SK-N-SH (cell line): ENCODE data around the gene BRCA2. TPM values are rescaled to one million over a fixed set of nuclear protein-coding genes. Genes with fewer than 3 reads are reported as not detected.

Experiments
- CTCF ChIA-PET: fragments of 300-600, 350-600 bp; formaldehyde crosslinking; extraction: SDS; loops from one replicate; lab custom pipeline; 2021; lab: Yijun Ruan, JAX
- POLR2A ChIA-PET: fragments of 350-600 bp; sonication (Branson Sonifier 250); formaldehyde crosslinking; extraction: SDS; loops from one replicate; lab custom pipeline; 2020; ENCODE audit warnings: antibody characterized with exemption, inconsistent platforms; lab: Yijun Ruan, JAX
- DNase-seq: peaks from one replicate; pipeline ENCODE4 v3.0.0; 2012
- H2AFZ ChIP-seq: fragments of 200-600 bp; sonication (generic); 2 replicates; pipeline ENCODE4 v1.8.1; 2016; ENCODE audit warnings: antibody characterized with exemption, mild to moderate bottlenecking, low read depth
- H3F3A ChIP-seq: fragments of 200-600 bp; sonication (generic); replicated peaks from 2 replicates; pipeline ENCODE3; 2016; ENCODE audit warnings: antibody characterized with exemption, mild to moderate bottlenecking; ENCODE audit not compliant: insufficient read depth
- H3K27ac ChIP-seq, 2 experiments: fragments of 200-500 bp in 1 of 2; fragments of 200-600 bp in 1 of 2; sonication (Bioruptor generic) in 1 of 2; sonication (generic), shearing (Covaris generic) in 1 of 2; 2 replicates each; pipeline versions ENCODE4 v1.5.1 to v1.6.1; 2014 to 2016; ENCODE audit warnings: low read depth in 2 of 2, inconsistent platforms in 1 of 2, low read length in 1 of 2, mild to moderate bottlenecking in 1 of 2, mixed read lengths in 1 of 2
- H3K27me3 ChIP-seq: fragments of 200-600 bp; sonication (generic), shearing (Covaris generic); 2 replicates; pipeline ENCODE4 v1.6.1; 2016; ENCODE audit warnings: mixed run types; ENCODE audit not compliant: insufficient read depth
- H3K36me3 ChIP-seq, 2 experiments: fragments of 200-500 bp in 1 of 2; fragments of 200-600 bp in 1 of 2; sonication (Bioruptor generic) in 1 of 2; sonication (generic) in 1 of 2; replicated peaks in 1 of 2; 2 replicates each; pipeline versions ENCODE3 to v1.5.1; 2014 to 2016; ENCODE audit warnings: low read length in 1 of 2, mild to moderate bottlenecking in 1 of 2; ENCODE audit not compliant: insufficient read depth in 2 of 2, control insufficient read depth in 1 of 2
- H3K4me1 ChIP-seq, 2 experiments: fragments of 200-500 bp in 1 of 2; fragments of 200-600 bp in 1 of 2; sonication (Bioruptor generic) in 1 of 2; sonication (generic), shearing (Covaris generic) in 1 of 2; 2 replicates each; pipeline versions ENCODE4 v1.5.1 to v1.6.1; 2014 to 2016; ENCODE audit warnings: low read depth in 1 of 2, low read length in 1 of 2, mixed run types in 1 of 2; ENCODE audit not compliant: insufficient read depth in 2 of 2, control insufficient read depth in 1 of 2
- H3K4me2 ChIP-seq: fragments of 200-600 bp; sonication (generic), shearing (Covaris generic); 2 replicates; pipeline ENCODE4 v1.6.1; 2017; ENCODE audit warnings: mixed run types
- H3K4me3 ChIP-seq, 2 experiments: fragments of 200-500 bp in 1 of 2; fragments of 200-600 bp in 1 of 2; sonication (Bioruptor generic) in 1 of 2; sonication (generic), shearing (Covaris generic) in 1 of 2; 2 replicates each; pipeline versions ENCODE4 v1.5.1 to v1.8.1; 2014 to 2016; ENCODE audit warnings: low read depth in 2 of 2, inconsistent platforms in 1 of 2, low read length in 1 of 2, mild to moderate bottlenecking in 1 of 2, mixed read lengths in 1 of 2, moderate library complexity in 1 of 2
- H3K79me2 ChIP-seq: fragments of 200-600 bp; sonication (generic); 2 replicates; pipeline ENCODE4 v1.8.1; 2017; ENCODE audit warnings: mild to moderate bottlenecking; ENCODE audit not compliant: insufficient read depth
- H3K9ac ChIP-seq: fragments of 200-600 bp; sonication (generic); 2 replicates; pipeline ENCODE4 v1.6.1; 2017; ENCODE audit warnings: mixed run types
- H3K9me2 ChIP-seq: fragments of 200-600 bp; sonication (generic); 2 replicates; pipeline ENCODE4 v1.6.1; 2017; ENCODE audit warnings: mixed run types
- H3K9me3 ChIP-seq: fragments of 200-600 bp; sonication (generic); 2 replicates; pipeline ENCODE4 v1.6.1; 2017; ENCODE audit warnings: mixed run types, mild to moderate bottlenecking, moderate library complexity
- H4K20me1 ChIP-seq: fragments of 200-600 bp; sonication (generic); 2 replicates; pipeline ENCODE4 v1.6.1; 2017; ENCODE audit warnings: mild to moderate bottlenecking, mixed run types; ENCODE audit not compliant: insufficient read depth
- CHD2 ChIP-seq: fragments of 150-350 bp; IDR thresholded peaks from 2 replicates; pipeline ENCODE4 v1.6.1; 2018; ENCODE audit warnings: low read length; ENCODE audit not compliant: partially characterized antibody
- EP300 ChIP-seq, 2 experiments: IDR thresholded peaks; 2 replicates each; pipeline versions ENCODE4 v1.4.0 to v1.6.1; 2012; ENCODE audit warnings: borderline replicate concordance in 1 of 2, low read depth in 1 of 2, low read length in 1 of 2
- EZH2phosphoT487 ChIP-seq: fragments of 200-600 bp; sonication (generic); IDR thresholded peaks from 2 replicates; pipeline ENCODE4 v1.6.1; 2017; ENCODE audit warnings: low read depth, mixed run types, mild to moderate bottlenecking, antibody characterized with exemption, moderate library complexity, borderline replicate concordance
- FOSL2 ChIP-seq: IDR thresholded peaks from 2 replicates; pipeline ENCODE4 v1.4.0; 2012; ENCODE audit warnings: low read depth, mild to moderate bottlenecking, moderate library complexity, borderline replicate concordance
- FOXM1 ChIP-seq: IDR thresholded peaks from 2 replicates; pipeline ENCODE4 v1.4.0; 2012; ENCODE audit warnings: low read depth, mild to moderate bottlenecking
- GATA2 ChIP-seq: sonication (generic); formaldehyde crosslinking; IDR thresholded peaks from 2 replicates; pipeline ENCODE4 v1.5.0; 2020; ENCODE audit warnings: mild to moderate bottlenecking, missing genetic modification reagents
- NFIC ChIP-seq: IDR thresholded peaks from 2 replicates; pipeline ENCODE4 v1.4.0; 2012; ENCODE audit warnings: borderline replicate concordance
- POLR2AphosphoS5 ChIP-seq: IDR thresholded peaks from 2 replicates; pipeline ENCODE4 v1.6.1; 2012; ENCODE audit warnings: low read depth, low read length
- RAD21 ChIP-seq: IDR thresholded peaks from 2 replicates; pipeline ENCODE4 v1.6.1; 2012; ENCODE audit warnings: mild to moderate bottlenecking, low read length
- RFX5 ChIP-seq: IDR thresholded peaks from 2 replicates; pipeline ENCODE4 v1.6.1; 2012; ENCODE audit warnings: mild to moderate bottlenecking, improper control_type of control experiment, low read length
- SIN3A ChIP-seq: IDR thresholded peaks from 2 replicates; pipeline ENCODE4 v1.6.1; 2012; ENCODE audit warnings: low read depth, mild to moderate bottlenecking, low read length, moderate library complexity, borderline replicate concordance
- YY1 ChIP-seq: IDR thresholded peaks from 2 replicates; pipeline ENCODE4 v1.4.0; 2012; ENCODE audit warnings: low read depth, mild to moderate bottlenecking
- whole genome bisulfite sequencing: methylation state at CpG from one replicate; pipeline ENCODE4 v1.1.6; 2017; ENCODE audit warnings: low lambda C conversion rate; 5-methylcytosine and 5-hydroxymethylcytosine counted together
- polyA plus RNA-seq, 3 experiments: library from polyadenylated mRNA; depleted of rRNA; stranded (reverse); fragments of >200 nt; gene quantifications; 2 replicates each; pipeline ENCODE4 v1.2.3, GENCODE V29; 2012
- TF ChIP-seq, protein P1 (sequence below): IDR thresholded peaks from 2 replicates; pipeline ENCODE4 v1.6.1; 2012; ENCODE audit warnings: mild to moderate bottlenecking, low read depth, low read length, moderate library complexity
- TF ChIP-seq, protein P2 (sequence below): fragments of 150-350 bp; IDR thresholded peaks from 2 replicates; pipeline ENCODE4 v1.6.1; 2016; ENCODE audit warnings: mild to moderate bottlenecking, low read depth, low read length
- TF ChIP-seq, protein P3 (sequence below): IDR thresholded peaks from 2 replicates; pipeline ENCODE4; 2012
- TF ChIP-seq, protein P4 (sequence below): fragments of 200-600 bp; sonication (generic); IDR thresholded peaks from 2 replicates; pipeline ENCODE4 v1.6.1; 2017; ENCODE audit warnings: antibody characterized with exemption, mild to moderate bottlenecking, moderate library complexity
- TF ChIP-seq, protein P5 (sequence below): IDR thresholded peaks from 2 replicates; pipeline ENCODE4 v1.4.0; 2012; ENCODE audit warnings: low read depth, borderline replicate concordance

Gene BRCA2
- polyA plus RNA-seq, 1 of the 3 experiments (the other 2 are of a cell fraction) = 1.6 TPM

DNA sequence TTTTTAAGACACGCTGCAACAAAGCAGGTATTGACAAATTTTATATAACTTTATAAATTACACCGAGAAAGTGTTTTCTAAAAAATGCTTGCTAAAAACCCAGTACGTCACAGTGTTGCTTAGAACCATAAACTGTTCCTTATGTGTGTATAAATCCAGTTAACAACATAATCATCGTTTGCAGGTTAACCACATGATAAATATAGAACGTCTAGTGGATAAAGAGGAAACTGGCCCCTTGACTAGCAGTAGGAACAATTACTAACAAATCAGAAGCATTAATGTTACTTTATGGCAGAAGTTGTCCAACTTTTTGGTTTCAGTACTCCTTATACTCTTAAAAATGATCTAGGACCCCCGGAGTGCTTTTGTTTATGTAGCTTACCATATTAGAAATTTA, 1.2 kb downstream of the BRCA2 start (continued):
- TF ChIP-seq FOXM1 (no peak), RAD21 (no peak), YY1 (no peak), NFIC (no peak), POLR2AphosphoS5 (no peak)
- TF ChIP-seq, protein P1, sequence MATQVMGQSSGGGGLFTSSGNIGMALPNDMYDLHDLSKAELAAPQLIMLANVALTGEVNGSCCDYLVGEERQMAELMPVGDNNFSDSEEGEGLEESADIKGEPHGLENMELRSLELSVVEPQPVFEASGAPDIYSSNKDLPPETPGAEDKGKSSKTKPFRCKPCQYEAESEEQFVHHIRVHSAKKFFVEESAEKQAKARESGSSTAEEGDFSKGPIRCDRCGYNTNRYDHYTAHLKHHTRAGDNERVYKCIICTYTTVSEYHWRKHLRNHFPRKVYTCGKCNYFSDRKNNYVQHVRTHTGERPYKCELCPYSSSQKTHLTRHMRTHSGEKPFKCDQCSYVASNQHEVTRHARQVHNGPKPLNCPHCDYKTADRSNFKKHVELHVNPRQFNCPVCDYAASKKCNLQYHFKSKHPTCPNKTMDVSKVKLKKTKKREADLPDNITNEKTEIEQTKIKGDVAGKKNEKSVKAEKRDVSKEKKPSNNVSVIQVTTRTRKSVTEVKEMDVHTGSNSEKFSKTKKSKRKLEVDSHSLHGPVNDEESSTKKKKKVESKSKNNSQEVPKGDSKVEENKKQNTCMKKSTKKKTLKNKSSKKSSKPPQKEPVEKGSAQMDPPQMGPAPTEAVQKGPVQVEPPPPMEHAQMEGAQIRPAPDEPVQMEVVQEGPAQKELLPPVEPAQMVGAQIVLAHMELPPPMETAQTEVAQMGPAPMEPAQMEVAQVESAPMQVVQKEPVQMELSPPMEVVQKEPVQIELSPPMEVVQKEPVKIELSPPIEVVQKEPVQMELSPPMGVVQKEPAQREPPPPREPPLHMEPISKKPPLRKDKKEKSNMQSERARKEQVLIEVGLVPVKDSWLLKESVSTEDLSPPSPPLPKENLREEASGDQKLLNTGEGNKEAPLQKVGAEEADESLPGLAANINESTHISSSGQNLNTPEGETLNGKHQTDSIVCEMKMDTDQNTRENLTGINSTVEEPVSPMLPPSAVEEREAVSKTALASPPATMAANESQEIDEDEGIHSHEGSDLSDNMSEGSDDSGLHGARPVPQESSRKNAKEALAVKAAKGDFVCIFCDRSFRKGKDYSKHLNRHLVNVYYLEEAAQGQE = no peak

DNA sequence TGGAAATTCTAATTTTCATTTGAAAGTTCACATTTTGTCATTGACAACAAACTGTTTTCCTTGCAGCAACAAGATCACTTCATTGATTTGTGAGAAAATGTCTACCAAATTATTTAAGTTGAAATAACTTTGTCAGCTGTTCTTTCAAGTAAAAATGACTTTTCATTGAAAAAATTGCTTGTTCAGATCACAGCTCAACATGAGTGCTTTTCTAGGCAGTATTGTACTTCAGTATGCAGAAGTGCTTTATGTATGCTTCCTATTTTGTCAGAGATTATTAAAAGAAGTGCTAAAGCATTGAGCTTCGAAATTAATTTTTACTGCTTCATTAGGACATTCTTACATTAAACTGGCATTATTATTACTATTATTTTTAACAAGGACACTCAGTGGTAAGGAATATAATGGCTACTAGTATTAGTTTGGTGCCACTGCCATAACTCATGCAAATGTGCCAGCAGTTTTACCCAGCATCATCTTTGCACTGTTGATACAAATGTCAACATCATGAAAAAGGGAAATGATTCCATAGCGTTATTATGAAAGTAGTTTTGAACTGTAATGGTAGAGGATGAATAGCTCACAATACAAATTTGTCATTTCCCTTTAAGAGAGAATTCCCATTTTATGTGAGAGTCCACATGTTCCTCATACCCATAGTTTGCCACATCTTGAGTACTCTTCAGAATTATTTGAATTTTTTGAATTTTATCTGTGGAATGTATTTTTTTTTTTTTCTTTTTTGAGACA, 2.6 kb downstream of the BRCA2 start:
- 90% methylated on average over 2 of the region's 2 CpGs for WGBS
- no peak for DNase-seq
- Histone ChIP-seq H3K4me2 (no peak overlapping the region), H3K9me3 (no peaks in the 10 kb centered on the region), H4K20me1 (no peaks in the 10 kb centered on the region), H2AFZ (no peak overlapping the region)
- ChIA-PET POLR2A (no interaction called here), CTCF (interaction anchor here (0.7 to 1.4 kb wide), 2 partner anchors 408 to 413 kb away, joined by 3 to 6 read pairs; no protein-coding TSS in a partner anchor)
- TF ChIP-seq SIN3A = no peak
- no peak for TF ChIP-seq NFIC
- no peak for TF ChIP-seq YY1
- TF ChIP-seq, protein P2, sequence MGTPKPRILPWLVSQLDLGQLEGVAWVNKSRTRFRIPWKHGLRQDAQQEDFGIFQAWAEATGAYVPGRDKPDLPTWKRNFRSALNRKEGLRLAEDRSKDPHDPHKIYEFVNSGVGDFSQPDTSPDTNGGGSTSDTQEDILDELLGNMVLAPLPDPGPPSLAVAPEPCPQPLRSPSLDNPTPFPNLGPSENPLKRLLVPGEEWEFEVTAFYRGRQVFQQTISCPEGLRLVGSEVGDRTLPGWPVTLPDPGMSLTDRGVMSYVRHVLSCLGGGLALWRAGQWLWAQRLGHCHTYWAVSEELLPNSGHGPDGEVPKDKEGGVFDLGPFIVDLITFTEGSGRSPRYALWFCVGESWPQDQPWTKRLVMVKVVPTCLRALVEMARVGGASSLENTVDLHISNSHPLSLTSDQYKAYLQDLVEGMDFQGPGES = no peak
- no peak for TF ChIP-seq FOSL2
- TF ChIP-seq RFX5 = no peak
- no peak for TF ChIP-seq EP300 (IDR thresholded peaks at IDR 0.05; ENCODE audit: borderline replicate concordance in 1 of 2, low read depth in 1 of 2, low read length in 1 of 2)
- no peak for TF ChIP-seq CHD2
- TF ChIP-seq, protein P3, sequence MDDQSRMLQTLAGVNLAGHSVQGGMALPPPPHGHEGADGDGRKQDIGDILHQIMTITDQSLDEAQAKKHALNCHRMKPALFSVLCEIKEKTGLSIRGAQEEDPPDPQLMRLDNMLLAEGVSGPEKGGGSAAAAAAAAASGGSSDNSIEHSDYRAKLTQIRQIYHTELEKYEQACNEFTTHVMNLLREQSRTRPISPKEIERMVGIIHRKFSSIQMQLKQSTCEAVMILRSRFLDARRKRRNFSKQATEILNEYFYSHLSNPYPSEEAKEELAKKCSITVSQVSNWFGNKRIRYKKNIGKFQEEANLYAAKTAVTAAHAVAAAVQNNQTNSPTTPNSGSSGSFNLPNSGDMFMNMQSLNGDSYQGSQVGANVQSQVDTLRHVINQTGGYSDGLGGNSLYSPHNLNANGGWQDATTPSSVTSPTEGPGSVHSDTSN = no peak
- no peak for TF ChIP-seq FOXM1
- no peak for TF ChIP-seq EZH2phosphoT487
- TF ChIP-seq GATA2 = no peak
- TF ChIP-seq, protein P4, sequence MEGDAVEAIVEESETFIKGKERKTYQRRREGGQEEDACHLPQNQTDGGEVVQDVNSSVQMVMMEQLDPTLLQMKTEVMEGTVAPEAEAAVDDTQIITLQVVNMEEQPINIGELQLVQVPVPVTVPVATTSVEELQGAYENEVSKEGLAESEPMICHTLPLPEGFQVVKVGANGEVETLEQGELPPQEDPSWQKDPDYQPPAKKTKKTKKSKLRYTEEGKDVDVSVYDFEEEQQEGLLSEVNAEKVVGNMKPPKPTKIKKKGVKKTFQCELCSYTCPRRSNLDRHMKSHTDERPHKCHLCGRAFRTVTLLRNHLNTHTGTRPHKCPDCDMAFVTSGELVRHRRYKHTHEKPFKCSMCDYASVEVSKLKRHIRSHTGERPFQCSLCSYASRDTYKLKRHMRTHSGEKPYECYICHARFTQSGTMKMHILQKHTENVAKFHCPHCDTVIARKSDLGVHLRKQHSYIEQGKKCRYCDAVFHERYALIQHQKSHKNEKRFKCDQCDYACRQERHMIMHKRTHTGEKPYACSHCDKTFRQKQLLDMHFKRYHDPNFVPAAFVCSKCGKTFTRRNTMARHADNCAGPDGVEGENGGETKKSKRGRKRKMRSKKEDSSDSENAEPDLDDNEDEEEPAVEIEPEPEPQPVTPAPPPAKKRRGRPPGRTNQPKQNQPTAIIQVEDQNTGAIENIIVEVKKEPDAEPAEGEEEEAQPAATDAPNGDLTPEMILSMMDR = no peak
- TF ChIP-seq, protein P5, sequence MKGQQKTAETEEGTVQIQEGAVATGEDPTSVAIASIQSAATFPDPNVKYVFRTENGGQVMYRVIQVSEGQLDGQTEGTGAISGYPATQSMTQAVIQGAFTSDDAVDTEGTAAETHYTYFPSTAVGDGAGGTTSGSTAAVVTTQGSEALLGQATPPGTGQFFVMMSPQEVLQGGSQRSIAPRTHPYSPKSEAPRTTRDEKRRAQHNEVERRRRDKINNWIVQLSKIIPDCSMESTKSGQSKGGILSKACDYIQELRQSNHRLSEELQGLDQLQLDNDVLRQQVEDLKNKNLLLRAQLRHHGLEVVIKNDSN = no peak
- TF ChIP-seq, all 33 proteins: peak for 0
- Histone ChIP-seq H3K27me3 (no peaks in the 10 kb centered on the region), H3K4me1 (peaks cover 0 to 6% of the 10 kb centered on the region in 2 experiments; a peak in 2 of 4 replicates), H3K9ac (no peak overlapping the region), H3K9me2 (no peaks in the 10 kb centered on the region), H3K79me2 (peaks cover 29% of the 10 kb centered on the region; the same call in 1 of the 2 replicates), H3K36me3 (peaks cover 10 to 15% of the 10 kb centered on the region in 2 experiments), H3K4me3 (no peak overlapping the region), H3K27ac (no peak overlapping the region), H3F3A (no peaks in the 10 kb centered on the region)
